Activated CD8-positive, alpha-beta memory T cell treated with anti-CD3 and anti-CD28 coated beads for 4 hours (primary cell): ENCODE measurements around the gene HERC2.
"Not testable (repeated sequence)": the region's sequence is repeated elsewhere in the genome, so short reads cannot be mapped to it uniquely, and the experiment has no call there.

Experiments used
- DNase-seq, 2 donors: peaks; one replicate each; pipeline ENCODE4 v3.0.0-alpha.2; 2020; ENCODE audit warnings: low read depth in 2 of 2

Gene HERC2

GRCh38 chr15:28322129-28322588 lies at the start of gene HERC2:
Gene HERC2 (minus strand): TSS chr15:28322179. CDS start chr15:28321433, 746 bp downstream.
- DNase-seq: not testable (repeated sequence)

- DNase-seq: not testable (repeated sequence)
Measured at GRCh38 chr15:28365502-28365901, 43.5 kb upstream of the HERC2 start.

GRCh38 chr15:28357984-28358383 lies 36.0 kb upstream of the HERC2 start, which contains the start of gene GOLGA6L24:
Gene GOLGA6L24 (minus strand): TSS chr15:28358084. CDS start chr15:28358023, 61 bp downstream.
- not testable (repeated sequence) for DNase-seq

DNA sequence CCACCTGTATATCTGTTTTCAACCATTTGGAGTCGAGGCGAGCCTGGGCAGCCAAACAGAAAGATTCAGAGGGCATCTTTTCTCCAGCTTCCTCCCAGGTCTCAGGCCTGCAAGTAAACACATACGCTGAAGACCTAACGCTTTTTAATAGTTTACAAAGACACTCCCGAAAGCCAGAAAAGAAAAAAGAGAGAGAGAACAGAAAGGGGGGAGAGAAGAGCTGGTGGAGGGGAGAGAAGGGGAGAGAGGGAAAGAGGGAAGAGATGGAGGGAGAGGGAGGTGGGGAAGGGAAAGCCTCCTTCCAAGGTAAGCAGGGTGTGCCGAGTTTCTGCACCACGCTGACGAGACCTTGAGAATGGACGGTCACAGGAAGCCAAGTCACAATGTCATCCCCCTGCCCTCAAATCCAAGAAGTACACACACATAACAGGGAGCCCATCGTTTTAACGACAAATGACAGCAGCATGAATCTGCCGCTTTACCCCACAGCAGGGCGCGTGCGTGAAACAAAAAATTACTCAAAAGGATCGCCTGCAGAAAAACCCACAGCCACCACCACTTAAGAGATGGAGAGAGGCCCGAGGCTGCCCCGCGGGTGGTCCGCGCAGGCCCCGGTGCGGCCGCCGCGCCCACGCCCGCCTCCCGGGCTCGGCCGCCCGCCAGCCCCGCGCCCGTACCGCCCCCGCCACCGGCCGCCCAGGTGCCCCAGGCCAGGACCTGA lies 461 bp downstream of the HERC2 start:
- not testable (repeated sequence) for DNase-seq

DNA sequence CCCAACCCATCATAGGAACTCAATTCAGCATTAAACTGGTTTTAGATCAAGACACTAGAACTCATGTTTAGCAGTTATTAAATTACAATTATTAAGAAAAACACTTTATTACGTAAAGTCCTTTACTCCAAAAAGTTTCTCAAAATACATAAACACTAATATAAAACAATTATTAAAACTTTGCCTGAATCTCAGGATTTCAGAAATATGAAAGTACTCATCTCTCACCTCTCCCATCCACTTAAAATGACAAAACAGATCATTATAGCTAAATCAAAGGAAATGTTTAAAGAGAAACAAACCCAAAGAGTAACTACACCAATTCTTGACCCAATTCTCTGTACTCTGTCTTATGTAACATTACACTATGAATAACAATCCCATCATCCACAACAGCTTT lies 2.3 kb downstream of the HERC2 start:
- not testable (repeated sequence) for DNase-seq

DNA sequence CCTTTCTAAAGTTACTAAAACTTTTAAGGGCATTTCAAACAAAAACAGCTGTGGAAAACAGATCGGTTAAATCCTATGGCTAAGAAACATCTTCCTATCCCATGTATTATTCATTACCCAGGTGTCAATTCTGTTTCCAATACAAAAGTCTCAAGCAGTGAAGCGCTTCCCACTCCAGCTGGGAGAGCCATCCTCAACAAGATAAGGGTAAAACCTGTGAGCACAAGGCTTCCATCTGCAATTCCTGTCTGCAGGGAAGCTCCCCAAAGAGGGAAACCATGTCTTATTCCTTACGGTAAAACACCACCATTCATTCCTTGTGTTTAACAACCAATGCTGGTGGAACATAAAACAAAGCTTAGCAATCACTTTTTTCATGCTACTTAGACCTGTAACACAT lies 3.2 kb downstream of the HERC2 start:
- not testable (repeated sequence) for DNase-seq

- DNase-seq: not testable (repeated sequence)
Measured at GRCh38 chr15:28318122-28318521, 3.9 kb downstream of the HERC2 start.

GRCh38 chr15:28316958-28317357 lies 5.0 kb downstream of the HERC2 start:
- not testable (repeated sequence) for DNase-seq

GRCh38 chr15:28310454-28310853 lies 11.5 kb downstream of the HERC2 start:
- DNase-seq: not testable (repeated sequence)

GRCh38 chr15:28308718-28309117 lies 13.3 kb downstream of the HERC2 start:
- not testable (repeated sequence) for DNase-seq

GRCh38 chr15:28305700-28306099 lies 16.3 kb downstream of the HERC2 start:
- DNase-seq: not testable (repeated sequence)

DNA sequence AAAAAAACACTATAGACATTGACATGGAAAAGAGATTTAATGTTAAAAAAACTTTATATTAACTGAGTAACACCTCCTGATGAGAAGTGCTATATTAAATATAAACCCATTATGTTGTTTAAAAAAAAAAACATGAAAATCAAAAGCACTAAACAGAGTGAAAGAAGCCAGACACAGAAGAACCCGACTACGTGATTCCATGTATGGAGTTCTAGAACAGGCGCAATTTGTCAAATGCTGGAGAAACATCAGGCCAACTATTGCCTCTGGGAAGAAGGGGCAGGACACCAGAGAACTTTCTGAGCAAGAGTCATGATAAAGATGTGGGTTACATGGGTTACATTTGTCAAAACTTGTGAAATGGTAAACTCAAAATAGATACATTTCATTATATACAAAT lies 24.5 kb downstream of the HERC2 start:
- not testable (repeated sequence) for DNase-seq

GRCh38 chr15:28296814-28297213 lies 25.2 kb downstream of the HERC2 start:
- not testable (repeated sequence) for DNase-seq

- DNase-seq: not testable (repeated sequence)
Measured at GRCh38 chr15:28295009-28295563, 26.9 kb downstream of the HERC2 start.

DNA sequence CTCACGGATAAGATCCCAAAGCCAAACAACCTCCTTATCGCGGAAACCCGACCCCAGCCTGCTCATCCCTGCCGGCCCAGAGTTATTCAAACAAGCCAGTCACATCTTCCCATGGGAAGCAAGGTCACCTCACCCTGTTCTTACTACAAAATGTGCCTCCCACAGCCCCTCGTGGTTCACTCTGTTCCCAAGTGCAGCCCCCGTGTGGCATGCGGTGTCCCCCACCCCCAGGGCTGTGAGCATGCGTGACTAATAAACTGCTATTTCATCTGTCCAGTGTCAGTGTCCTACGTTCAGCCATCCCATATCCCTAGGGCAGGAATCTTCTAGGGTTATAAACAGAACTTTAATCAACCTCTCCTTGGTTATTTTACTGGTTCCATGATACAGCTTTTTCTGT lies 27.4 kb downstream of the HERC2 start:
- not testable (repeated sequence) for DNase-seq

DNA sequence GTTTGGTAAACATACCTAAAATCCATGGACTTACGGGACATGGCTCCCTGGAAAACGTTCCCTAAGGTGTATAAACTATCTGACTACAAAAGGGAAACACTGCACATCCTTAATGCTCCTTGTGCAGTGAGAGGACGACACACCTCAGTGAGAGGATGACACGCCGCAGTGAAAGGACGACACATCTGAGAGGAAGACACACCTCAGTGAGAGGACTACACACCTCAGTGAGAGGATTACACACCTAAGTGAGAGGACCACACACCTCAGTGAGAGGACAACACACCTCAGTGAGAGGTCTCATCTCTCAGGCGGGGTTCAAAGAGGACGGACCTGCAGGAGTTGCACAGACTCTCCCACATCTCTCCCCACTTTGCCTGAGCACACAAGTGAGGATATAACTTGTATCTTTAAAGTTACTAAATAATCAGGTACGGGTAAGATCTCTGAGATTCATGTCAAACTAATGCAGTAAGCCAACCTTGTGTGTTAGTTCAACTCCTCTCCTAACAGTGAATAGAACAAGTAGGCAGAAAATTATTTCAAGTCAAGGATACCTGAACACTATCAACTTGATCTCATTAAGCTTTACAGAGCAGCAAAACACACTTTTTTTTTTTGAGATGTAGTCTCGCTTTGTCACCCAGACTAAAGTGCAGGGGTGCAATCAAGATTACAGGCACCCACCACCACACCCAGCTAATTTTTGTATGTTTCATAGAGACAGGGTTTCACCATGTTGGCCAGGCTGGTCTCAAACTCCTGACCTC lies 32.1 kb downstream of the HERC2 start:
- DNase-seq: no peak

GRCh38 chr15:28288830-28289693 lies 32.9 kb downstream of the HERC2 start:
- DNase-seq: not testable (repeated sequence)

DNA sequence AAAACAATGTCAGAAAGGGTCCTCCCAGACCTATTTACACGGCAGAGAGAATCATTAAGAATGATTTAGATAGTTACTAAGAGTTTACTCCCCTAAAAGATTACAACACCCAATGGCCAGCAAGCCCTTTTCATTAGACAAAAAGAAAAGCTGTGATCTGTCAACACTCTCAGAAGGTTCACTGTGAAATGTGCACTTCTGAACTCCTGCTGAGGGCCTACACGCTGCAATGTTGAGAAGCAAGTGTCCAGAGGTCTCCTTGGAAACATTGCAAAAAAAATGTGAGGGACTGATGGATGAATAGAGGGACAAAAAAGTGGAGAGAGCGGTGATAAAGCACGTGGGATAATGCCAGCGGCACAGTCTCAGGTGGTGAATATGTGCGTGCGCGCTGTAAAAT lies 35.3 kb downstream of the HERC2 start:
- not testable (repeated sequence) for DNase-seq

- DNase-seq: no peak
Measured at GRCh38 chr15:28286031-28286430, 35.9 kb downstream of the HERC2 start.

DNA sequence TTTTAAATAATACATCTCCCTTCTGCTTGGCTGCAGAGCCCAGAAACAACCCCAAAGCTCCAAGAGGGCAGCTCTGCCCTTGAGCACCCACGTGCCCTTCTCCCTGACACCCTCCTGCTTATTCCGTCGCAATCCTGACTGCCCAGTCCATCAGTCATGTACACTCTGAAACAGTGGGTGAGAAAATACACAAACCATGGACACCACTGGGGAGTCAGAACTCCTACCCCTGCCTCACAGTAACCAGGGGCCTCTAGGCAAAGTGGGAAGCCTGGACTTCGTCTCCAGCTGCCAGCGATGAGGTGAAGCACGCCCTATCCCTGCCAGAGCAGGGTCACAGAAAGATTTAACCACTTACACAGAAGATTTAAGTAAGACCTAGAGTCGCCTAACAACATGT lies 40.1 kb downstream of the HERC2 start:
- DNase-seq: no peak

- no peak for DNase-seq
Measured at GRCh38 chr15:28274635-28275034, 47.3 kb downstream of the HERC2 start.
